ENCODE data around the gene GPC6.

DNA sequence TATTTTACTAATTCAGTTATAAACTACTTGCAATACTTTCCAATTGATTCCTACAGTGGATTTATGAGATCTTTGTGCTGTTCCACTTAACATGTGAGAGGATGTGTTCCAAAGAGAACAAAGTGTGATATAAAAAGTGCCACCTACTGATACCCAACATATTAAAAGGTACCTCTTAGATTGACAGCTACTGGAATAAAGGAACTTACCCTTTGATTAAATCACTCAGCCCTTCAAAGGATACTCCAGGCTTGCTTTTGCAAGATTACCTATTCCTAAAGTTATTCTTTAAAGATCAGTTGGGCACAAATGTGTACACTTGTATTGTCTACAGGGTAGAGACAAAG is 1187.0 kb downstream of the GPC6 start:
- TF ChIP-seq, protein P1, sequence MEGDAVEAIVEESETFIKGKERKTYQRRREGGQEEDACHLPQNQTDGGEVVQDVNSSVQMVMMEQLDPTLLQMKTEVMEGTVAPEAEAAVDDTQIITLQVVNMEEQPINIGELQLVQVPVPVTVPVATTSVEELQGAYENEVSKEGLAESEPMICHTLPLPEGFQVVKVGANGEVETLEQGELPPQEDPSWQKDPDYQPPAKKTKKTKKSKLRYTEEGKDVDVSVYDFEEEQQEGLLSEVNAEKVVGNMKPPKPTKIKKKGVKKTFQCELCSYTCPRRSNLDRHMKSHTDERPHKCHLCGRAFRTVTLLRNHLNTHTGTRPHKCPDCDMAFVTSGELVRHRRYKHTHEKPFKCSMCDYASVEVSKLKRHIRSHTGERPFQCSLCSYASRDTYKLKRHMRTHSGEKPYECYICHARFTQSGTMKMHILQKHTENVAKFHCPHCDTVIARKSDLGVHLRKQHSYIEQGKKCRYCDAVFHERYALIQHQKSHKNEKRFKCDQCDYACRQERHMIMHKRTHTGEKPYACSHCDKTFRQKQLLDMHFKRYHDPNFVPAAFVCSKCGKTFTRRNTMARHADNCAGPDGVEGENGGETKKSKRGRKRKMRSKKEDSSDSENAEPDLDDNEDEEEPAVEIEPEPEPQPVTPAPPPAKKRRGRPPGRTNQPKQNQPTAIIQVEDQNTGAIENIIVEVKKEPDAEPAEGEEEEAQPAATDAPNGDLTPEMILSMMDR (IDR thresholded peaks at IDR 0.05 in 2 of 3, conservative IDR thresholded peaks at IDR 0.05 in 1 of 3; ENCODE audit: borderline replicate concordance in 1 of 3, insufficient read depth in 1 of 3, low read depth in 2 of 3, low read length in 2 of 3), result no peak
- TF ChIP-seq RAD21 (IDR thresholded peaks at IDR 0.05; ENCODE audit: low read depth), result no peak
- TF ChIP-seq SIN3A (IDR thresholded peaks at IDR 0.05; ENCODE audit: low read depth), result no peak
- no peak for TF ChIP-seq YY1 (IDR thresholded peaks at IDR 0.05; ENCODE audit: extremely low read depth, insufficient replicate concordance, low read depth, low read length)
- TF ChIP-seq ATF3 (IDR thresholded peaks at IDR 0.05), result no peak
- no peak for TF ChIP-seq EZH2 (IDR thresholded peaks at IDR 0.05)
- no peak for TF ChIP-seq POLR2A (IDR thresholded peaks at IDR 0.05; ENCODE audit: borderline replicate concordance, extremely low read depth, insufficient read depth, insufficient read length)
- no peak for TF ChIP-seq REST (IDR thresholded peaks at IDR 0.05; ENCODE audit: low read depth)
- no peak for TF ChIP-seq SP1 (IDR thresholded peaks at IDR 0.05; ENCODE audit: low read depth)
- TF ChIP-seq POLR2AphosphoS5 (IDR thresholded peaks at IDR 0.05; ENCODE audit: low read depth, low read length), result no peak
- no peak for TF ChIP-seq EZH2phosphoT487 (IDR thresholded peaks at IDR 0.05; ENCODE audit: borderline replicate concordance)
- TF ChIP-seq, protein P2, sequence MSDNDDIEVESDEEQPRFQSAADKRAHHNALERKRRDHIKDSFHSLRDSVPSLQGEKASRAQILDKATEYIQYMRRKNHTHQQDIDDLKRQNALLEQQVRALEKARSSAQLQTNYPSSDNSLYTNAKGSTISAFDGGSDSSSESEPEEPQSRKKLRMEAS (IDR thresholded peaks at IDR 0.05), result no peak
- no peak for TF ChIP-seq CEBPB (IDR thresholded peaks at IDR 0.05; ENCODE audit: low read depth)
